Stimulated activated naive CD8-positive, alpha-beta T cell treated with anti-CD3 and anti-CD28 coated beads, Interleukin-15, amount 100 ng/mL, for 72 hours (primary cell): Measurements from ENCODE around the gene RETREG1.

Experiments
- ATAC-seq: fragments of 150-1000 bp; cut with Tn5 transposase; 2 replicates; pipeline ENCODE4 v1.10.0; 2021; ENCODE audit warnings: mild to moderate bottlenecking, moderate library complexity
- DNase-seq, 2 donors: peaks; one replicate each; pipeline ENCODE4 v3.0.0; 2021 to 2022
- H3K27ac Mint-ChIP-seq, 2 donors: one replicate each; pipeline ENCODE4 v1.8.0; 2022; ENCODE audit warnings: mild to moderate bottlenecking in 2 of 2, mixed read lengths in 2 of 2, moderate library complexity in 2 of 2
- H3K27me3 Mint-ChIP-seq: one replicate; pipeline ENCODE4 v1.8.0; 2022; ENCODE audit warnings: mixed read lengths
- H3K4me1 Mint-ChIP-seq: one replicate; pipeline ENCODE4 v1.8.0; 2022; ENCODE audit warnings: mild to moderate bottlenecking, mixed read lengths
- H3K4me3 Mint-ChIP-seq, 2 donors: one replicate each; pipeline ENCODE4 v1.8.0; 2022; ENCODE audit warnings: mild to moderate bottlenecking in 2 of 2, mixed read lengths in 2 of 2, moderate library complexity in 1 of 2
- H3K9me3 Mint-ChIP-seq, 2 donors: one replicate each; pipeline ENCODE4 v1.8.0; 2022; ENCODE audit warnings: mixed read lengths in 2 of 2

RETREG1 gene

DNA sequence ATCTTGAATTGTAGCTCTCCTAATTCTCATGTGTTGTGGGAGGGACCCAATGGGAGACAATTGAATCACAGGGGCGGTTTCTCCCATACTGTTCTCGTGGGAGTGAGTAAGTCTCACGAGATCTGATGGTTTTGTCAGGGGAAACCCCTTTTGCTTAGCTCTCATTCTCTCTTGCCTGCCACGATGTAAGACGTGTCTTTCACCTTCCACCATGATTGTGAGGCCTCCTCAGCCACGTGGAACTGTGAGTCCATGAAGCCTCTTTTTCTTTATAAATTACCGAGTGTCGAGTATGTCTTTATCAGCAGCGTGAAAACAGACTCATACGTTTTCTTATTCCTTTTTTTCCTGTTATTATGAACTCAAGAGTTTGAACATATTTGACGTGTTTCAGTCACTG lies 39.1 kb downstream of the RETREG1 start:
- Mint-ChIP-seq H3K27me3 (no peaks in the 10 kb centered on the region), H3K4me3 (no peak overlapping the region), H3K27ac (no peak overlapping the region), H3K9me3 (peaks cover 7% of the 10 kb centered on the region in 2 donors), H3K4me1 (peaks cover 40% of the 10 kb centered on the region)
- DNase-seq (no peak), ATAC-seq (no peak)

- no peak for DNase-seq
- ATAC-seq = no peak
- Mint-ChIP-seq H3K9me3 (peaks cover 7% of the 10 kb centered on the region in 2 donors), H3K4me1 (peaks cover 28% of the 10 kb centered on the region), H3K27me3 (no peaks in the 10 kb centered on the region), H3K4me3 (no peak overlapping the region), H3K27ac (no peak overlapping the region)
Observed at GRCh38 chr5:16574789-16575721, 41.7 kb downstream of the RETREG1 start.

GRCh38 chr5:16573401-16573800 lies 43.4 kb downstream of the RETREG1 start:
- H3K4me3 Mint-ChIP-seq = no peak overlapping the region
- no peaks in the 10 kb centered on the region for H3K27me3 Mint-ChIP-seq
- ATAC-seq (no peak), DNase-seq (no peak)
- no peak overlapping the region for H3K27ac Mint-ChIP-seq
- H3K9me3 Mint-ChIP-seq = peaks cover 7% of the 10 kb centered on the region in 2 donors
- peaks cover 20% of the 10 kb centered on the region for H3K4me1 Mint-ChIP-seq

- Mint-ChIP-seq H3K27ac (no peak overlapping the region), H3K4me1 (peaks cover 20% of the 10 kb centered on the region), H3K27me3 (no peaks in the 10 kb centered on the region), H3K4me3 (no peak overlapping the region), H3K9me3 (peaks cover under 1% of the 10 kb centered on the region in 2 donors)
- ATAC-seq (no peak), DNase-seq (no peak)
Observed at GRCh38 chr5:16572289-16573015, 44.3 kb downstream of the RETREG1 start.

- ATAC-seq (no peak), DNase-seq (no peak)
- peaks cover 28% of the 10 kb centered on the region for H3K4me1 Mint-ChIP-seq
- no peaks in the 10 kb centered on the region for H3K27me3 Mint-ChIP-seq
- no peak overlapping the region for H3K27ac Mint-ChIP-seq
- H3K9me3 Mint-ChIP-seq = no peaks in the 10 kb centered on the region
- no peak overlapping the region for H3K4me3 Mint-ChIP-seq
Observed at GRCh38 chr5:16571016-16571415, 45.8 kb downstream of the RETREG1 start.

- DNase-seq (no peak), ATAC-seq (no peak)
- H3K9me3 Mint-ChIP-seq = no peaks in the 10 kb centered on the region
- H3K4me1 Mint-ChIP-seq = peaks cover 28% of the 10 kb centered on the region
- H3K27ac Mint-ChIP-seq = peak overlapping the region in 1 of 2 donors; percentile 19
- H3K4me3 Mint-ChIP-seq = no peak overlapping the region
- no peaks in the 10 kb centered on the region for H3K27me3 Mint-ChIP-seq
Observed at GRCh38 chr5:16570121-16570815, 46.5 kb downstream of the RETREG1 start.

- DNase-seq (no peak), ATAC-seq (no peak)
- Mint-ChIP-seq H3K4me3 (no peak overlapping the region), H3K9me3 (no peaks in the 10 kb centered on the region), H3K27ac (peak overlapping the region in 1 of 2 donors; percentile 10), H3K27me3 (no peaks in the 10 kb centered on the region), H3K4me1 (peaks cover 28% of the 10 kb centered on the region)
Observed at GRCh38 chr5:16568875-16569580, 47.8 kb downstream of the RETREG1 start.

DNA sequence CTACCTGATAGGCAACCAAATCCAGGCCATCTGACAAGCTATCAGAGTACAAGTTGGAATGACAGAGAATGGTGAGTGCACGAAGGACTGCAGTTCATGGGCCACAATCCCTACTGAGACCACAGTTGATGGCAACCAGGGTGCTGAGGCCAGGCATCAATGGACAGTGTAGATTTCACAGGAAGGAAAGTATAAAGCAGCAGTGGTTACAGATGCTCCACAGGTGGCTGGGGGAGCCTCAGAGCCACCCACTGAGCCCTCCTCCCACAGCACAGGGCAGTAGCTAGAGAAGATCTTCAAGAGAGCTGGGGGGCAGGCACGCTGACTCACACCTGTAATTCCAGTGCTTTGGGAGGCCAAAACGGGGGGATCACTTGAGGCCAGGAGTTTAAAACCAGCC lies 49.4 kb downstream of the RETREG1 start:
- no peak overlapping the region for H3K4me3 Mint-ChIP-seq
- ATAC-seq (no peak), DNase-seq (no peak)
- no peaks in the 10 kb centered on the region for H3K9me3 Mint-ChIP-seq
- H3K27ac Mint-ChIP-seq = no peak overlapping the region
- H3K27me3 Mint-ChIP-seq = no peaks in the 10 kb centered on the region
- H3K4me1 Mint-ChIP-seq = peaks cover 33% of the 10 kb centered on the region

DNA sequence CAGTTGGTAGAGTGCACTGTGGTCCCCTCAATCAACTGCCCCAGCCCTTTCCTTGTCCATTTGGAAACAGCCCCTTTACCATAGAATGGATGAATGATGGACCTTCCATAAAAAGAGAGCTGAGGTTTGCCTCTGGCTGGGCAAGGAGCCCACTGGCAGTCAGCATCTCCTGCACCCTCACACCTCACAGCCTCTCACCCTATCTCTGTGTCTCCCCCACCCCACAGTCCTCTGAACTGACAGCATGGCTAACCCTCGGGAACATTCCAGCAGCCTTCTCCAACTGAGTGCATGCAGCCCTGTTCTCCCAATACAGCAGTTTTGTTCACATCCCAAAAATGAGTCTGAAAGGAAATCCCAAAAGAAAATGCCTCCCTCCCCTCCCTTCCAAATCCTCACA lies 51.7 kb downstream of the RETREG1 start:
- Mint-ChIP-seq H3K4me3 (no peak overlapping the region), H3K9me3 (no peaks in the 10 kb centered on the region), H3K4me1 (peaks cover 33% of the 10 kb centered on the region), H3K27me3 (no peaks in the 10 kb centered on the region), H3K27ac (no peak overlapping the region)
- DNase-seq = no peak
- ATAC-seq = no peak

GRCh38 chr5:16564248-16564867 lies 52.4 kb downstream of the RETREG1 start:
- ATAC-seq (no peak), DNase-seq (no peak)
- Mint-ChIP-seq H3K4me1 (peaks cover 35% of the 10 kb centered on the region), H3K9me3 (no peaks in the 10 kb centered on the region), H3K27me3 (no peaks in the 10 kb centered on the region), H3K27ac (no peak overlapping the region), H3K4me3 (no peak overlapping the region)

GRCh38 chr5:16563686-16564085 lies 53.1 kb downstream of the RETREG1 start:
- peaks cover 35% of the 10 kb centered on the region for H3K4me1 Mint-ChIP-seq
- H3K27ac Mint-ChIP-seq = no peak overlapping the region
- H3K9me3 Mint-ChIP-seq = no peaks in the 10 kb centered on the region
- ATAC-seq (no peak), DNase-seq (no peak)
- H3K4me3 Mint-ChIP-seq = no peak overlapping the region
- H3K27me3 Mint-ChIP-seq = no peaks in the 10 kb centered on the region

DNA sequence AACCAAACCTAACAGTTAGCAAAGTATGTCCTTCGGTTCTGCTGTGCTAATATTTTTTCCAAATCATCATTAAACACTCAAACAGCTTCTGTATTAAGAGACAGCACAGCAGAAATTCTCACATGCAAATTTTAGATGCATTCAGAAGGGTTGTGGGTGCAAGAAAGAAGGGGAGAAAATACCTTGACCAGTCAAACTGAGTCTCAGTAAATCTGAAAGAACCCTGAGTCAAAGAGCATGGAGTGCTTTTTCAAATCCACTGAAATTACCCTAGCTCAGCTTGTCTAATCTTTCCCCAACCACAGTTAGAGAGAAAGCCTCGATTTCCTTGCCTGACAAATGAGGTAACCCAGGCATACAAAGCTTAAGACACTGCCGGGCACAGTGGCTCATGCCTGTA lies 55.1 kb downstream of the RETREG1 start:
- Mint-ChIP-seq H3K9me3 (no peaks in the 10 kb centered on the region), H3K4me1 (peaks cover 27% of the 10 kb centered on the region)
- ATAC-seq = no peak

GRCh38 chr5:16559702-16560101 lies 57.1 kb downstream of the RETREG1 start:
- Mint-ChIP-seq H3K4me3 (no peak overlapping the region), H3K4me1 (peaks cover 32% of the 10 kb centered on the region), H3K27me3 (no peaks in the 10 kb centered on the region), H3K9me3 (no peaks in the 10 kb centered on the region), H3K27ac (no peak overlapping the region)
- DNase-seq (no peak), ATAC-seq (no peak)

More for the DNA sequence above, 55.1 kb downstream of the RETREG1 start:
- Mint-ChIP-seq H3K4me3 (no peak overlapping the region), H3K27me3 (no peaks in the 10 kb centered on the region), H3K27ac (no peak overlapping the region)
- no peak for DNase-seq

DNA sequence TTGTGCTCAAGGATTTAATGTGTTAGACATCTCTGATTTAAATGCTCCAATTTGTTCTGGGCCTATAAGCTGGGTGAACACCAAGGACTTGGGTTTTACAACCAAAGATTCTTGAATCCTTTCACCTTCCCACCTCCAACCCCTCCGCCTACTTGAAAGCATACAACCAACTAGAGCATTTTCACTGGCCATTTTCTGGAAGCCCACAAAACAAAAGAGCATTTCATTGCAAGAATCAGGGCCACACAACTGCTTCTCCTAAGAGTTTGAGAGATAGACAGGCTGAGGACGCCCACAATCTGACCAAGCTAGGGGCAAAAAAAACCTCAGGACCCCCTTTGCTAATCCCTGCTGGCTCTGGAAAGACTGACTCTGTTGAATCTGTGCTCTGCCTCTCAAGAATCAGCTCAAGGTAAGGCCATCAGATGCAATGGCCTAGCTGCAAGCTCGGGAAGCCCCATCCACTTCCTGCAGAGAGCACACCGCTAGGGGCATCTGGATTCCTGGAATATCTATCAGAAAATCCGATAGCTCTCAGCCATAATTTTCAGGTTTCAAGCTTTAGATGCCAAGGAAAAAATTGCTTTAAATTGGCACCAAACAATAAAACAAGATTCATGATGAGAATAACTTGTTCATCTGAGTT lies 57.7 kb downstream of the RETREG1 start:
- no peak overlapping the region for H3K4me3 Mint-ChIP-seq
- DNase-seq = no peak
- no peak overlapping the region for H3K27ac Mint-ChIP-seq
- H3K4me1 Mint-ChIP-seq = peaks cover 28% of the 10 kb centered on the region
- H3K9me3 Mint-ChIP-seq = no peaks in the 10 kb centered on the region
- no peak for ATAC-seq
- no peaks in the 10 kb centered on the region for H3K27me3 Mint-ChIP-seq
